H9 (cell line): ENCODE measurements around the gene SP6. TPM values are rescaled to one million over a fixed set of nuclear protein-coding genes. Genes with fewer than 3 reads are reported as not detected.

ENCODE experiments used
- DNase-seq: peaks from one replicate; pipeline ENCODE4 v3.0.0-alpha.2; 2017
- H2AFZ ChIP-seq: one replicate; pipeline ENCODE4 v1.6.1; 2013; ENCODE audit warnings: mild to moderate bottlenecking, low read length, control low read depth, moderate library complexity
- H2AK5ac ChIP-seq: 2 replicates; pipeline ENCODE4 v1.6.1; 2013; ENCODE audit warnings: low read length, control low read depth, mixed read lengths; ENCODE audit not compliant: insufficient read length
- H2BK120ac ChIP-seq: one replicate; pipeline ENCODE4 v1.6.1; 2013; ENCODE audit warnings: low read depth, mild to moderate bottlenecking, low read length, control low read depth, inconsistent platforms; ENCODE audit not compliant: poor library complexity, severe bottlenecking
- H2BK12ac ChIP-seq: 2 replicates; pipeline ENCODE4 v1.6.1; 2013; ENCODE audit warnings: low read length, control low read depth, mixed read lengths, low read depth; ENCODE audit not compliant: insufficient read length
- H2BK15ac ChIP-seq: 2 replicates; pipeline ENCODE4 v1.6.1; 2013; ENCODE audit warnings: low read depth, low read length, control low read depth
- H2BK20ac ChIP-seq: one replicate; pipeline ENCODE4 v1.6.1; 2013; ENCODE audit warnings: low read depth, mild to moderate bottlenecking, low read length, control low read depth, inconsistent platforms; ENCODE audit not compliant: poor library complexity, severe bottlenecking
- H2BK5ac ChIP-seq: 2 replicates; pipeline ENCODE4 v1.6.1; 2013; ENCODE audit warnings: low read length, control low read depth, mixed read lengths; ENCODE audit not compliant: insufficient read length
- H3K14ac ChIP-seq: 2 replicates; pipeline ENCODE4 v1.6.1; 2013; ENCODE audit warnings: low read length, control low read depth; ENCODE audit not compliant: insufficient read depth
- H3K18ac ChIP-seq: 2 replicates; pipeline ENCODE4 v1.6.1; 2013; ENCODE audit warnings: low read depth, mild to moderate bottlenecking, mixed read lengths, low read length, control low read depth; ENCODE audit not compliant: insufficient read length
- H3K23ac ChIP-seq: 2 replicates; pipeline ENCODE4 v1.6.1; 2013; ENCODE audit warnings: low read length, control low read depth, mixed read lengths, low read depth; ENCODE audit not compliant: insufficient read length
- H3K23me2 ChIP-seq: 2 replicates; pipeline ENCODE4 v1.6.1; 2013; ENCODE audit warnings: low read depth, mild to moderate bottlenecking, mixed read lengths, low read length, control low read depth; ENCODE audit not compliant: insufficient read length, poor library complexity, severe bottlenecking
- H3K27ac ChIP-seq: 2 replicates; pipeline ENCODE4 v1.5.1; 2013; ENCODE audit warnings: low read length, control low read depth, mixed read lengths, low read depth; ENCODE audit not compliant: insufficient read length
- H3K27me3 ChIP-seq: 2 replicates; pipeline ENCODE4 v1.6.1; 2013; ENCODE audit warnings: low read length, control low read depth, inconsistent platforms; ENCODE audit not compliant: insufficient read depth
- H3K4ac ChIP-seq: 2 replicates; pipeline ENCODE4 v1.6.1; 2013; ENCODE audit warnings: low read depth, mild to moderate bottlenecking, control low read depth, inconsistent platforms, low read length, moderate library complexity
- H3K4me1 ChIP-seq: 2 replicates; pipeline ENCODE4 v1.6.1; 2013; ENCODE audit warnings: low read length, control low read depth, inconsistent platforms; ENCODE audit not compliant: insufficient read depth
- H3K4me2 ChIP-seq: 2 replicates; pipeline ENCODE4 v1.6.1; 2013; ENCODE audit warnings: low read length, control low read depth, mixed read lengths; ENCODE audit not compliant: insufficient read length, insufficient read depth
- H3K56ac ChIP-seq: 2 replicates; pipeline ENCODE4 v1.6.1; 2013; ENCODE audit warnings: low read depth, mild to moderate bottlenecking, mixed read lengths, low read length, control low read depth; ENCODE audit not compliant: insufficient read length
- H3K79me1 ChIP-seq: 2 replicates; pipeline ENCODE4 v1.6.1; 2013; ENCODE audit warnings: low read depth, mild to moderate bottlenecking, moderate library complexity, low read length, control low read depth, inconsistent platforms; ENCODE audit not compliant: insufficient read depth, poor library complexity, severe bottlenecking
- H3K79me2 ChIP-seq: 2 replicates; pipeline ENCODE4 v1.6.1; 2013; ENCODE audit warnings: low read length, control low read depth, inconsistent platforms; ENCODE audit not compliant: insufficient read depth
- H3K9ac ChIP-seq: 2 replicates; pipeline ENCODE4 v1.6.1; 2013; ENCODE audit warnings: low read length, control low read depth, mixed read lengths; ENCODE audit not compliant: insufficient read length; ENCODE audit errors: extremely low read depth
- H3K9me3 ChIP-seq: one replicate; pipeline ENCODE4 v1.6.1; 2013; ENCODE audit warnings: low read depth, low read length, inconsistent platforms; ENCODE audit not compliant: control insufficient read depth
- H3T11ph ChIP-seq: one replicate; pipeline ENCODE4 v1.6.1; 2013; ENCODE audit warnings: mild to moderate bottlenecking, low read length, control low read depth, inconsistent platforms
- H4K20me1 ChIP-seq: one replicate; pipeline ENCODE4 v1.6.1; 2013; ENCODE audit not compliant: control insufficient read depth, insufficient read length, insufficient read depth
- H4K5ac ChIP-seq: 2 replicates; pipeline ENCODE4 v1.6.1; 2013; ENCODE audit warnings: low read depth, mild to moderate bottlenecking, mixed read lengths, low read length, control low read depth; ENCODE audit not compliant: insufficient read length
- H4K8ac ChIP-seq: replicated peaks from 2 replicates; pipeline ENCODE4 v1.6.1; 2013; ENCODE audit warnings: low read length, control low read depth, mixed read lengths, low read depth; ENCODE audit not compliant: insufficient read length
- H4K91ac ChIP-seq: 2 replicates; pipeline ENCODE4 v1.6.1; 2013; ENCODE audit warnings: low read depth, mild to moderate bottlenecking, moderate library complexity, mixed read lengths, low read length, control low read depth; ENCODE audit not compliant: insufficient read length
- H3K27ac Mint-ChIP-seq, 3 experiments: 2 replicates in 2 of 3; 3 replicates in 1 of 3; pipeline ENCODE4 v1.8.0; 2020 to 2021; ENCODE audit warnings: mixed read lengths in 3 of 3, mild to moderate bottlenecking in 1 of 3, moderate library complexity in 1 of 3
- H3K27me3 Mint-ChIP-seq: 2 replicates; pipeline ENCODE4 v1.8.0; 2021; ENCODE audit warnings: low read depth, mild to moderate bottlenecking, moderate library complexity, mixed read lengths
- H3K36me3 Mint-ChIP-seq, 3 experiments: 2 replicates in 2 of 3; 3 replicates in 1 of 3; pipeline ENCODE4 v1.8.0; 2020 to 2021; ENCODE audit warnings: low read depth in 3 of 3, mixed read lengths in 3 of 3; ENCODE audit not compliant: insufficient read depth in 1 of 3
- H3K4me1 Mint-ChIP-seq, 2 experiments: 2 replicates each; pipeline ENCODE4 v1.8.0; 2020; ENCODE audit warnings: mixed read lengths in 2 of 2
- H3K4me3 Mint-ChIP-seq, 2 experiments: 2 replicates in 1 of 2; 3 replicates in 1 of 2; pipeline ENCODE4 v1.8.0; 2020 to 2021; ENCODE audit warnings: mild to moderate bottlenecking in 2 of 2, mixed read lengths in 2 of 2, moderate library complexity in 1 of 2
- H3K9me3 Mint-ChIP-seq, 2 experiments: 2 replicates in 1 of 2; 3 replicates in 1 of 2; pipeline ENCODE4 v1.8.0; 2020; ENCODE audit warnings: mild to moderate bottlenecking in 2 of 2, mixed read lengths in 2 of 2, moderate library complexity in 1 of 2
- CTCF ChIP-seq: fragments of 200-600 bp; sonication (generic); conservative IDR thresholded peaks from 3 replicates; pipeline ENCODE4 v1.8.0; 2021; ENCODE audit warnings: antibody characterized with exemption, mild to moderate bottlenecking
- WGBS: extraction: QIAGEN DNeasy Blood & Tissue Kit; methylation state at CpG from one replicate; pipeline ENCODE4 v1.1.7; 2013; ENCODE audit warnings: missing lambda C conversion rate, low lambda C conversion rate, mixed read lengths; ENCODE audit not compliant: insufficient read length; ENCODE audit errors: extremely low coverage; 5-methylcytosine and 5-hydroxymethylcytosine counted together
- total RNA-seq: library from RNA; stranded (reverse); gene quantifications from 2 replicates; pipeline ENCODE4 v1.2.1, GENCODE V29; 2021

The SP6 gene
- total RNA-seq, 1 experiment from 2014 or later, result 0.90 TPM

DNA sequence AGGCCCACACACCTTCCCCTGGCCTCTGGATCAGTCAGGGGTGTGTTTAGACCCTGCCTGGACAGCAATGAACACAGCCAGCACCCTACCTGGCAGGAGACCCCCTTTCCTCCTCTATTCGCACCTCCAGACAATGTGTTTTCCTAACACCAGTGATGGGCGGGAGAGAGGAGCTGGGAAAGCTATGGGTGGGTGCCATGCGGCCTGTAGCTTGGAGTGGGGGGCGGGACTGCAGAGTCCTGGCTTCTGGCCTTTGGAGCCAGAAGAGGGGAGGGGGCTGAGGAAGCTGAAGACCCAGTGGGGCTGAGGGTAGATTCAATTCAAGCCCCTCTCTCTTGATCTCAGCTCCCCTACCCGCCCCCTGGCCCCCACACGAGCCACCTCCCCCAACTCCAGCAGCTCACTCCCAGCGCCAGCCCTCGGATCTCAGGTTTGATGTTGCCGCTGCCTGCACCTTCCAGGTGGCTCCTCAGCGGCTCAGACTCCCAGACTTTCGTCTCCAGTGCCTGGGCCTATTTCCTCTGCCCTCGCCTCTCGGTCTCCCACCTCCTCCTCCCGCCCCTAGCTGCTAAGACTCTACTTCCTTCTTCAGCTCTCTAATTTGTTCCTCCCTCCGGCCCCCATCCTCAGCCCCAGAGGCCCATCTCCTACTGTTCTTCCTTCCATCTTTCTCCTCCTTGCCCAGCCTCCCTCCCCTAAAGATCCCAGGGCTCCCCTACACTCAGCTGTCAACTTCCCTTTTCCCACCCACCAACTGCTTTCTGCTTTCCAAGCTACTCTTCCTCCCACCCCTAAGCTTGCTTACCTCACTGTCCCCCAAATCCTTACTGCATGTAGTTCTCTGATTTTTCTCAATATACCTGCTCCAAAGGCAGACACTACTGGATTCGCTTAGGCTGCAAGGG lies 6.8 kb upstream of the SP6 start:
- Histone ChIP-seq H2BK12ac (no peak overlapping the region), H4K8ac (no peak overlapping the region), H3K27me3 (peaks cover 19% of the 10 kb centered on the region), H3K4me1 (no peaks in the 10 kb centered on the region), H3K9me3 (no peaks in the 10 kb centered on the region), H4K91ac (no peak overlapping the region), H3T11ph (no peak overlapping the region), H3K27ac (no peak overlapping the region), H3K4ac (no peak overlapping the region), H3K79me1 (no peaks in the 10 kb centered on the region), H2AFZ (no peak overlapping the region), H2BK5ac (no peak overlapping the region), H3K79me2 (no peaks in the 10 kb centered on the region), H2BK20ac (no peak overlapping the region), H4K5ac (no peak overlapping the region), H3K14ac (no peak overlapping the region), H2BK120ac (no peak overlapping the region), H3K4me2 (no peak overlapping the region), H3K9ac (no peak overlapping the region), H3K23ac (no peak overlapping the region), H2AK5ac (no peak overlapping the region), H2BK15ac (no peak overlapping the region), H3K18ac (no peak overlapping the region), H4K20me1 (no peaks in the 10 kb centered on the region), H3K56ac (no peak overlapping the region), H3K23me2 (no peaks in the 10 kb centered on the region)
- DNase-seq, result peak; percentile 68
- Mint-ChIP-seq H3K27me3 (peaks cover 72% of the 10 kb centered on the region), H3K27ac (no peak overlapping the region), H3K4me3 (no peak overlapping the region), H3K9me3 (no peaks in the 10 kb centered on the region), H3K36me3 (no peaks in the 10 kb centered on the region), H3K4me1 (peaks cover 22 to 31% of the 10 kb centered on the region in 2 experiments)
- no peak for TF ChIP-seq CTCF
- no CpG with 5 or more reads among the region's 16 CpGs for WGBS
